MCF 10A (cell line): ENCODE measurements around the gene ACADVL. TPM values are rescaled to one million over a fixed set of nuclear protein-coding genes. Genes with fewer than 3 reads are reported as not detected.

Source experiments
- BruUV-seq: library from RNA; stranded (reverse); fragments of 400-500 nt; replicated peaks from 2 replicates; lab custom pipeline; 2021; lab: Mats Ljungman, UMichigan
- CTCF ChIA-PET: fragments of 300-600 bp; sonication (Branson Sonifier 250); formaldehyde crosslinking; extraction: SDS; loops from one replicate; lab custom pipeline; 2021; ENCODE audit warnings: antibody characterized with exemption, inconsistent platforms; lab: Yijun Ruan, JAX
- POLR2A ChIA-PET: fragments of 300-600, 350-650 bp; sonication (Branson Sonifier 250); formaldehyde crosslinking; extraction: SDS; loops from one replicate; lab custom pipeline; 2020; ENCODE audit warnings: antibody characterized with exemption, inconsistent platforms; lab: Yijun Ruan, JAX
- DNase-seq: peaks from one replicate; pipeline ENCODE4 v3.0.0-alpha.2; 2018; ENCODE audit not compliant: unreplicated experiment
- H3K27ac Mint-ChIP-seq: one replicate; pipeline ENCODE4 v1.8.0; 2022; ENCODE audit warnings: mild to moderate bottlenecking, low read depth, mixed read lengths; ENCODE audit not compliant: unreplicated experiment
- H3K27me3 Mint-ChIP-seq: one replicate; pipeline ENCODE4 v1.8.0; 2022; ENCODE audit warnings: mixed read lengths; ENCODE audit not compliant: insufficient read depth, unreplicated experiment
- H3K36me3 Mint-ChIP-seq: one replicate; pipeline ENCODE4 v1.8.0; 2022; ENCODE audit warnings: mild to moderate bottlenecking, moderate library complexity, mixed read lengths; ENCODE audit not compliant: insufficient read depth, unreplicated experiment
- H3K4me1 Mint-ChIP-seq: one replicate; pipeline ENCODE4 v1.8.0; 2022; ENCODE audit warnings: mixed read lengths; ENCODE audit not compliant: insufficient read depth, unreplicated experiment
- H3K4me3 Mint-ChIP-seq: one replicate; pipeline ENCODE4 v1.8.0; 2022; ENCODE audit warnings: mild to moderate bottlenecking, moderate library complexity, mixed read lengths; ENCODE audit not compliant: unreplicated experiment
- H3K9me3 Mint-ChIP-seq: one replicate; pipeline ENCODE4 v1.8.0; 2022; ENCODE audit warnings: mixed read lengths; ENCODE audit not compliant: unreplicated experiment
- intact Hi-C: fragments of 100-400 bp; cut with micrococcal nuclease; formaldehyde crosslinking; loops from 2 replicates; pipeline ENCODE4 v1.14.1; 2022
- total RNA-seq: library from RNA; stranded (reverse); gene quantifications from 2 replicates; pipeline ENCODE4 v1.2.3, GENCODE V29; 2022
- TF ChIP-seq, protein P1 (sequence below): fragments of 200-600 bp; IDR thresholded peaks from one replicate; pipeline ENCODE4 v1.8.0; 2022; ENCODE audit warnings: antibody characterized with exemption, mild to moderate bottlenecking; ENCODE audit not compliant: unreplicated experiment

Gene ACADVL
- total RNA-seq, 1 experiment from 2014 or later: 413 TPM

DNA sequence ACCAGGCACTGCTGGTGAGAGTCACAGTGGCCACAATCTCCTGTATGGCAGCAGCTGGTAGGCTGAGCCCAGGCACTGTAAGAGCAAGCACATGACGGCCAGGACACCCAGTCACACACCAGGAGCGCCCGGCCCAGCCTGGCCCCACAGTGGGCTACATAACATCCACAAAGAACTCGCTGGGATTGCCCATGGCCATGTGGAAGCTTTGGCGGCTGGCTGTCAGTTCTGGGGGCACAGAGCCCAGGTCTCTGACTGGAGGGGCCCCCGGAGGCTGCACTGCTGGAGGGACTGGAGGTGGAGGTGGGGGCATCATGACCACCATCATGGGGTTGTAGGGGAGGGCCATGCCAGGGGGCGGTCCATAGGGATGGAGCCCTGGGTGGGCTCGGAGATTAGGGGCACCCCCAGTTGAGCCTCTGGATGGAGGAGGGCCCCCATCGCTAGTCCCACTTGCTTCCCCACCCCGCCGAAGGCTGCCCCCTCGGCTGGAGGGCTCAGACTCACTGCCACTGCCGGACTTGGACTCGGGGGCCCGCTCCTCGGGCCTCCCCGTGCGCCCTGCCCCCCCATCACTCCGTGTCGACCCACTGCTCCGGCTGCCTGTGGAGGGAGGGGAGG is 6.1 kb downstream of the ACADVL start:
- ChIA-PET CTCF (no interaction called here), POLR2A (interaction anchor here (9.0 kb wide), 1 partner anchor 11 kb away, joined by 278 read pairs; the partner anchor contains the start of genes DVL2, GABARAP and PHF23)
- Mint-ChIP-seq H3K36me3 (peaks cover 84% of the 10 kb centered on the region), H3K9me3 (no peaks in the 10 kb centered on the region), H3K4me1 (peaks cover 23% of the 10 kb centered on the region), H3K4me3 (no peak overlapping the region), H3K27me3 (no peaks in the 10 kb centered on the region), H3K27ac (no peak overlapping the region)
- intact Hi-C loops: no loop called here
- DNase-seq: no peak
- no TSS peak for BruUV-seq
- TF ChIP-seq, protein P1, sequence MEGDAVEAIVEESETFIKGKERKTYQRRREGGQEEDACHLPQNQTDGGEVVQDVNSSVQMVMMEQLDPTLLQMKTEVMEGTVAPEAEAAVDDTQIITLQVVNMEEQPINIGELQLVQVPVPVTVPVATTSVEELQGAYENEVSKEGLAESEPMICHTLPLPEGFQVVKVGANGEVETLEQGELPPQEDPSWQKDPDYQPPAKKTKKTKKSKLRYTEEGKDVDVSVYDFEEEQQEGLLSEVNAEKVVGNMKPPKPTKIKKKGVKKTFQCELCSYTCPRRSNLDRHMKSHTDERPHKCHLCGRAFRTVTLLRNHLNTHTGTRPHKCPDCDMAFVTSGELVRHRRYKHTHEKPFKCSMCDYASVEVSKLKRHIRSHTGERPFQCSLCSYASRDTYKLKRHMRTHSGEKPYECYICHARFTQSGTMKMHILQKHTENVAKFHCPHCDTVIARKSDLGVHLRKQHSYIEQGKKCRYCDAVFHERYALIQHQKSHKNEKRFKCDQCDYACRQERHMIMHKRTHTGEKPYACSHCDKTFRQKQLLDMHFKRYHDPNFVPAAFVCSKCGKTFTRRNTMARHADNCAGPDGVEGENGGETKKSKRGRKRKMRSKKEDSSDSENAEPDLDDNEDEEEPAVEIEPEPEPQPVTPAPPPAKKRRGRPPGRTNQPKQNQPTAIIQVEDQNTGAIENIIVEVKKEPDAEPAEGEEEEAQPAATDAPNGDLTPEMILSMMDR: no peak

DNA sequence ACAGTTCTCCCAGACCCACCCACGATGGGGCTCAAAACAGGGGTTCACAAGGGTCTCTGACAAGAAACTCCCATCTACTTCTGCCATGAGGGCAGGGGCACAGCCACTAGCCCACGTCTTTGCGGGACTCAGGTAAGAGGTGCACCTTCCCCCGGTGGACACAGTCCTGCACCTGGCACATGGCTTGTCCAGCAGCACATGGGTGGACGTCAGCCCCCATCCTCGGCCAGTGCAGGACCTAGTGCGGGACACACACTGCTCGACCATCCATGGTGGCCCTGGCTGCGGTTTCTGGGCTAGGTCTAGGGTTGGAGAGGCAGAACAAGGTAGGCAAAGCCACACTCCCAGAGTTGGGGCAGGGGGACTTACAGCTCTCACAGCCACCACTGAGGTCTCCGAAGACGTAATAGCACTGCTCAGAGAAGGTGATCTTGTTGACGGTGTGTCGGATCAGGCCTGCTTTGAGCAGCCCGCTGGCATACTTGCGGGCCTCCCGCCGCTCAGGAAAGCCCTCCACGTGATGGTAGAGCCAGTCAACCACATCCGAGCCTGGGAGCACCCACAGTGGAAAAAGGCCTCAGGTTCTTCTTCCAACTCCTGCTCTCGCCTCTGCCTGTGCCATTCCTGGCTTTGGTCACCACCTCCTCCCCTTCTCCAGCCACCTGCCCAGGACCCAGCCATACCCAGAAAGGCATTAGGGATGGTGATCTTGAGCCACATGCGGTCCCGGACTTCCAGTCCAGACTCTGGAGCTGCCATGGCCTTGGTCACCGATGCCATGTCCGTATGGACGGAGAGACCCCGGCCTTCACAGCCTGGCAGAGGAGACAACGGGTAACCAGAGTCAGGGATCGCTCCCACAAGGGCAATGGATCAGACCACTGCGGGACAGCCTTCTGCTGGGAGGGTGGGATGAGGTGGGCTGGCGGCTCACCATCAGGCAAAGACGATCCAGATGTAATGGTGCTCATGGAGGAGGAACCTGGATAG is 7.3 kb downstream of the ACADVL start:
- peaks cover 15% of the 10 kb centered on the region for H3K4me1 Mint-ChIP-seq
- ChIA-PET POLR2A (no interaction called here), CTCF (interaction anchor here (1.0 kb wide), 1 partner anchor 13 kb away, joined by 3 read pairs; no protein-coding TSS in a partner anchor)
- no peaks in the 10 kb centered on the region for H3K27me3 Mint-ChIP-seq
- peaks cover 86% of the 10 kb centered on the region for H3K36me3 Mint-ChIP-seq
- peak overlapping the region; percentile 84 for H3K27ac Mint-ChIP-seq
- H3K4me3 Mint-ChIP-seq: no peak overlapping the region
- DNase-seq: no peak
- no TSS peak for BruUV-seq
- intact Hi-C loops: no loop called here
- H3K9me3 Mint-ChIP-seq: no peaks in the 10 kb centered on the region
- TF ChIP-seq, protein P1: no peak

DNA sequence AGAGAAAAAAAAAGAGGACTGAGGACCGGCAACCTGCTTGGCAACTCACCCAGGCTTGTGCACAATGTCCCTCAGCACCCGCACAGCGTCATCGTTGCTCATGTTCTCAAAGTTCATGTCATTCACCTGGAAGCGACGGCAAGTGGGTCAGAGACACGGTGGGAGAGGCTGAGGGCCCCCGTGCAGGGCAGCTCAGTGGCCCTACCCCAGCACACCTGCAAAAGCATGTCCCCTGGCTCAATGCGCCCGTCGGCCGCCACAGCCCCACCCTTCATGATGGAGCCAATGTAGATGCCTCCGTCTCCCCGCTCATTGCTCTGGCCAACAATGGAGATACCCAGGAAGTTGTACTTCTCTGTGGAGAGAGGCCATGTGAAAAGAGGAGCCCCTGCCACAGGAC is 9.2 kb downstream of the ACADVL start:
- Mint-ChIP-seq H3K36me3 (peaks cover 78% of the 10 kb centered on the region), H3K4me3 (no peak overlapping the region), H3K9me3 (no peaks in the 10 kb centered on the region), H3K27ac (peak overlapping the region; percentile 84), H3K4me1 (peaks cover 18% of the 10 kb centered on the region), H3K27me3 (no peaks in the 10 kb centered on the region)
- CTCF ChIA-PET: interaction anchor here (1.1 kb wide), 1 partner anchor 183 kb away, joined by 4 read pairs; no protein-coding TSS in a partner anchor
- BruUV-seq: no TSS peak
- DNase-seq: no peak
- intact Hi-C loops: no loop called here
- POLR2A ChIA-PET: no interaction called here
- TF ChIP-seq, protein P1: no peak

DNA sequence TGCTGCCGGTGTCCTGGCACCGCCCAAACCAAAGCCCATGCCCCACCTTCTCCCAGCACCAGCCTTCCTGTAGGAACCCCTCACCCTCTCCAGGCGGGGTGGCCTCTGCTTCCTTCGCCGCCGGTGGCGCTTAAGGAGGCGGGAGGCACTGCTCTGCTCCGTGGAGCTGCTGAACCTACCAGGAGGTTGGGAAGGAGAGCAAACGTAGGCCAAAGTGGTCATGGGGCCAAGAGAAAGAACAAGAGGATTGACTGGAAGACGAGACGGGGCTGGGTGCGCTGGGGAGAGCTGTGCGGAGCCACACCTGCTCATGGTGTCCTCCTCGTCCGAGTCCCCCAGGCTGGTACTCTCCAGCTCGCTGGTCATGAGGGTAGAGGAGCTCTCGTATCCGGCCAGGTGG is 9.8 kb downstream of the ACADVL start:
- intact Hi-C loops: no loop called here
- no TSS peak for BruUV-seq
- Mint-ChIP-seq H3K9me3 (no peaks in the 10 kb centered on the region), H3K27me3 (no peaks in the 10 kb centered on the region), H3K4me1 (peaks cover 18% of the 10 kb centered on the region), H3K4me3 (no peak overlapping the region), H3K36me3 (peaks cover 78% of the 10 kb centered on the region), H3K27ac (peak overlapping the region; percentile 84)
- no peak for DNase-seq
- ChIA-PET CTCF (interaction anchor here (1.1 kb wide), 1 partner anchor 183 kb away, joined by 4 read pairs; no protein-coding TSS in a partner anchor), POLR2A (interaction anchor here (0.8 to 14.3 kb wide), 2 partner anchors 8 to 67 kb away, joined by 3 to 278 read pairs; partner anchors contain the start of genes ACADVL and DLG4)
- TF ChIP-seq, protein P1: no peak
